Measurements from ENCODE around the gene FGD5. TPM values are rescaled to one million over a fixed set of nuclear protein-coding genes. Genes with fewer than 3 reads are reported as not detected.

FGD5 gene
- total RNA-seq, 1 donor from 2014 or later: 0.24 TPM

DNA sequence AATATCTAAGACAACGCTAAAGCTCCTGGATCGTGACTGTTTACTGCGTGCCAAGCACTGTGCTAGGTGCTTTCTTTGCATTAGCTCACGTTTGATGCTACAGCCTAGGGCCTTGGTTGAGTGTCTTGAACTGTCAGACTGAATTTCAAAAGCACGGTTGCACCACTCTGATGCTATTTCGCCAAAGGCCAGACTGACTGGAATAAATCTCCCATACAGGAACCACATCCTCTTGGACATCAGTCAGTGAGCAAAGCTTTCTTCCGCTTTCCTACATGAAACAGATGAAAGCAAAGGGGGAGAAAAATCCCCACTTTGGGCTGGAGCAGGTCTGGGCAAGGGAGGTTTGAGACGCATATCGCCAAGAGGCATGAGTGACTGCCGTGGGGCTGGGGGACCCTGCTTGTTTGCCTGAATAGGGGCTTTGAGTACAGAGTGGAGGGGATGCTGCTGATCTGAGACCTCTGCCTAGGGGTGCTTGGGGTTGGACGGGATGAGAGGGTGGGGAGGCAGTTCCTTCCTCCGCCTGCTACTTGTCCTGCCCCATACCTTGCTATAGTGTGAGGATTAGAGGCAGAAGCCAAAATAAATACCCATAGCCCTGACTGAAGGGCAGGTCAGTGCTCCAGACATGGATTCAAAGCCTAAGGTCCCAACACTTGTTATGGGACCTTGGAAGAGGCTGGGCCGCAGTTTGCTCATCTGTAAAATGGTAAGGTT, 5.3 kb downstream of the FGD5 start:
- H3F3A ChIP-seq (ENCODE audit: low read depth): no peaks in the 10 kb centered on the region
- no peak overlapping the region for H3K4me2 ChIP-seq
- Mint-ChIP-seq H3K36me3 (peaks cover 2% of the 10 kb centered on the region), H3K9me3 (peaks cover 2% of the 10 kb centered on the region), H3K4me3 (no peak overlapping the region), H3K27ac (no peak overlapping the region), H3K27me3 (ENCODE audit: insufficient read depth, low read depth) (peaks cover 14% of the 10 kb centered on the region), H3K4me1 (peaks cover 18% of the 10 kb centered on the region)
- H2AFZ ChIP-seq (replicated peaks): no peak overlapping the region
- no peak for TF ChIP-seq EZH2 (IDR thresholded peaks at IDR 0.05)
- no peak for TF ChIP-seq EZH2phosphoT487 (IDR thresholded peaks at IDR 0.05)
- TF ChIP-seq, protein P1, sequence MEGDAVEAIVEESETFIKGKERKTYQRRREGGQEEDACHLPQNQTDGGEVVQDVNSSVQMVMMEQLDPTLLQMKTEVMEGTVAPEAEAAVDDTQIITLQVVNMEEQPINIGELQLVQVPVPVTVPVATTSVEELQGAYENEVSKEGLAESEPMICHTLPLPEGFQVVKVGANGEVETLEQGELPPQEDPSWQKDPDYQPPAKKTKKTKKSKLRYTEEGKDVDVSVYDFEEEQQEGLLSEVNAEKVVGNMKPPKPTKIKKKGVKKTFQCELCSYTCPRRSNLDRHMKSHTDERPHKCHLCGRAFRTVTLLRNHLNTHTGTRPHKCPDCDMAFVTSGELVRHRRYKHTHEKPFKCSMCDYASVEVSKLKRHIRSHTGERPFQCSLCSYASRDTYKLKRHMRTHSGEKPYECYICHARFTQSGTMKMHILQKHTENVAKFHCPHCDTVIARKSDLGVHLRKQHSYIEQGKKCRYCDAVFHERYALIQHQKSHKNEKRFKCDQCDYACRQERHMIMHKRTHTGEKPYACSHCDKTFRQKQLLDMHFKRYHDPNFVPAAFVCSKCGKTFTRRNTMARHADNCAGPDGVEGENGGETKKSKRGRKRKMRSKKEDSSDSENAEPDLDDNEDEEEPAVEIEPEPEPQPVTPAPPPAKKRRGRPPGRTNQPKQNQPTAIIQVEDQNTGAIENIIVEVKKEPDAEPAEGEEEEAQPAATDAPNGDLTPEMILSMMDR (IDR thresholded peaks at IDR 0.05): no peak
- H3K9me3 ChIP-seq (ENCODE audit: low read depth): no peaks in the 10 kb centered on the region
- DNase-seq (ENCODE audit: low spot score): no peak
- no peaks in the 10 kb centered on the region for H3K36me3 ChIP-seq
- no peak overlapping the region for H3K4me3 ChIP-seq
- H3K27me3 ChIP-seq: no peaks in the 10 kb centered on the region
- H3K27ac ChIP-seq: no peak overlapping the region
- no peaks in the 10 kb centered on the region for H4K20me1 ChIP-seq (ENCODE audit: low read depth)
- peaks cover 4% of the 10 kb centered on the region for H3K4me1 ChIP-seq
- H3K9ac ChIP-seq: no peak overlapping the region
- H3K79me2 ChIP-seq (ENCODE audit: low read depth): no peaks in the 10 kb centered on the region

DNA sequence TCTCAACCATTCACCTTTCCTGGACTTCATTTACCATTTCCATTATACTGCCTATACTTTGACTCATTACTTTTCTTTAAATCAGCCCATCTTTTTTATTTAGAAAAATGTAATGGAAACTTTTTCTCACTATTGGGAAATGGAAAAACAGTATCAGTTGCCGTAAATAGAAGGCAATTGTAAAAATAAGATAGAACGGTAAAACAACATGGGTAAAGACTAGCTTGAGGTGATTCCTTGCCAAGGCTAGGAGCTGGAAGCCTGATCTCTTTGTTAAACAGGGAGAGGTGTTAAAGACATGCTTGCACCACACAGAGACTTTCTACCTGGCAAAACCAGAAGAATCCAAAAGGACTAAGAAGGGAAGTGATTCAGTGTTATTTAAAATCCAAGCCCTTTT, 5.9 kb downstream of the FGD5 start:
- no peaks in the 10 kb centered on the region for H3K36me3 ChIP-seq
- H3K9me3 ChIP-seq (ENCODE audit: low read depth): no peaks in the 10 kb centered on the region
- Mint-ChIP-seq H3K36me3 (peaks cover 2% of the 10 kb centered on the region), H3K9me3 (peaks cover 2% of the 10 kb centered on the region), H3K4me3 (no peak overlapping the region), H3K27ac (no peak overlapping the region), H3K4me1 (peaks cover 21% of the 10 kb centered on the region), H3K27me3 (ENCODE audit: insufficient read depth, low read depth) (peaks cover 11% of the 10 kb centered on the region)
- no peaks in the 10 kb centered on the region for H3F3A ChIP-seq (ENCODE audit: low read depth)
- DNase-seq (ENCODE audit: low spot score): no peak
- no peak overlapping the region for H3K9ac ChIP-seq
- H2AFZ ChIP-seq (replicated peaks): no peak overlapping the region
- H3K79me2 ChIP-seq (ENCODE audit: low read depth): no peaks in the 10 kb centered on the region
- no peak for TF ChIP-seq EZH2phosphoT487 (IDR thresholded peaks at IDR 0.05)
- TF ChIP-seq, protein P1 (IDR thresholded peaks at IDR 0.05): no peak
- TF ChIP-seq EZH2 (IDR thresholded peaks at IDR 0.05): no peak
- H3K4me1 ChIP-seq: peaks cover 5% of the 10 kb centered on the region
- no peaks in the 10 kb centered on the region for H3K27me3 ChIP-seq
- no peak overlapping the region for H3K4me2 ChIP-seq
- H3K27ac ChIP-seq: no peak overlapping the region
- H3K4me3 ChIP-seq: no peak overlapping the region
- no peaks in the 10 kb centered on the region for H4K20me1 ChIP-seq (ENCODE audit: low read depth)

DNA sequence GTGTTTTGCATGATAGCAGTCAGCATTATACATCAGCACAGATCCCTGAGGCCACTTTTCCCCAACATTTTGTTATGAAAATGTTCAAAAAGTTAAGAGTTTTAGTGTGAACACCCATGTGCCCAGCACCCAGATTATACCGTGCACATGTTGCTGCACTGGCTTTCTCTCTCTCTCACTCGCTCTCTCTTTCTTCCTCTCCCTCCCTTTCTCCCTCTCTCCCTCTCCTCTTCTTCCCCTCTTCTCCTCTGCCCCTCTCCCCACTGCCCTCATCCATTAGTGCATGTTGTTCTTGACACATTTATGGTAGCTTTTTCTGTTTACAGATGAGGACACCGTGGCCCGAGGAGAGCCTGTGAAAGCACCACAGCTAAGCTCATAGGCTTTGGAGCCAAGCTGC, 7.3 kb downstream of the FGD5 start:
- no peak overlapping the region for H3K27ac Mint-ChIP-seq
- Histone ChIP-seq H3K4me2 (no peak overlapping the region), H3K9me3 (ENCODE audit: low read depth) (no peaks in the 10 kb centered on the region), H4K20me1 (ENCODE audit: low read depth) (no peaks in the 10 kb centered on the region), H2AFZ (replicated peaks) (no peak overlapping the region), H3K27me3 (no peaks in the 10 kb centered on the region), H3K36me3 (no peaks in the 10 kb centered on the region), H3F3A (ENCODE audit: low read depth) (no peaks in the 10 kb centered on the region), H3K79me2 (ENCODE audit: low read depth) (no peaks in the 10 kb centered on the region), H3K4me3 (no peak overlapping the region), H3K9ac (no peak overlapping the region), H3K4me1 (peaks cover 16% of the 10 kb centered on the region), H3K27ac (no peak overlapping the region)
- DNase-seq (ENCODE audit: low spot score): no peak
- no peaks in the 10 kb centered on the region for H3K9me3 Mint-ChIP-seq
- TF ChIP-seq, protein P1 (IDR thresholded peaks at IDR 0.05): no peak
- TF ChIP-seq EZH2 (IDR thresholded peaks at IDR 0.05) (no peak), EZH2phosphoT487 (IDR thresholded peaks at IDR 0.05) (no peak)
- H3K4me3 Mint-ChIP-seq: no peak overlapping the region
- H3K4me1 Mint-ChIP-seq: peaks cover 23% of the 10 kb centered on the region
- no peaks in the 10 kb centered on the region for H3K36me3 Mint-ChIP-seq
- peaks cover 8% of the 10 kb centered on the region for H3K27me3 Mint-ChIP-seq (ENCODE audit: insufficient read depth, low read depth)

All from neural progenitor cell (in vitro differentiated cells).